Suprapubic skin (tissue), 4 donors: ENCODE measurements around the gene CXorf49. TPM values are rescaled to one million over a fixed set of nuclear protein-coding genes. Genes with fewer than 3 reads are reported as not detected.
"Not testable (repeated sequence)": the region's sequence is repeated elsewhere in the genome, so short reads cannot be mapped to it uniquely, and the experiment has no call there.

Experiments used
- DNase-seq, 2 donors: peaks; one replicate each; pipeline ENCODE4 v3.0.0-alpha.2; 2019; ENCODE audit warnings: low spot score in 2 of 2
- H3K27ac ChIP-seq: fragments of 200-600 bp; sonication (generic); one replicate; pipeline ENCODE4 v1.5.1; 2019
- H3K27me3 ChIP-seq: fragments of 200-600 bp; sonication (generic); one replicate; pipeline ENCODE4 v1.5.1; 2019
- H3K36me3 ChIP-seq: fragments of 200-600 bp; sonication (generic); one replicate; pipeline ENCODE4 v1.5.1; 2019
- H3K4me1 ChIP-seq: fragments of 200-600 bp; sonication (generic); one replicate; pipeline ENCODE4 v1.5.1; 2019
- H3K4me3 ChIP-seq: fragments of 200-600 bp; sonication (generic); one replicate; pipeline ENCODE4 v1.5.1; 2019; ENCODE audit warnings: mild to moderate bottlenecking
- H3K9me3 ChIP-seq: fragments of 200-600 bp; sonication (generic); one replicate; pipeline ENCODE4 v1.5.1; 2019
- CTCF ChIP-seq, 2 donors: fragments of 200-600 bp in 1 of 2; fragments of 450-650 bp in 1 of 2; sonication (generic) in 1 of 2; IDR thresholded peaks; one replicate each; pipeline ENCODE4 v1.5.1; 2016 to 2019; ENCODE audit warnings: antibody characterized with exemption in 2 of 2, mild to moderate bottlenecking in 1 of 2, moderate library complexity in 1 of 2
- EP300 ChIP-seq: sonication (generic); formaldehyde crosslinking; IDR thresholded peaks from one replicate; pipeline ENCODE4 v1.6.1; 2017; ENCODE audit warnings: antibody characterized with exemption
- POLR2A ChIP-seq, 2 donors: fragments of 450-650 bp; IDR thresholded peaks; one replicate each; pipeline ENCODE4 v1.6.1; 2017; ENCODE audit warnings: antibody characterized with exemption in 2 of 2, mild to moderate bottlenecking in 2 of 2, moderate library complexity in 2 of 2
- POLR2AphosphoS5 ChIP-seq, 3 donors: sonication (generic); formaldehyde crosslinking; IDR thresholded peaks; one replicate each; pipeline ENCODE4 v1.6.1; 2017; ENCODE audit warnings: antibody characterized with exemption in 3 of 3
- WGBS: methylation state at CpG from one replicate; pipeline ENCODE4 v1.1.5; 2018; 5-methylcytosine and 5-hydroxymethylcytosine counted together
- total RNA-seq, 4 donors: library from RNA; depleted of rRNA; stranded (reverse); fragments of >200 nt; gene quantifications; one replicate each; pipeline ENCODE4 v1.1.0, GENCODE V29; 2016

CXorf49 gene
- total RNA-seq, 4 donors from 2014 or later = not detected

- TF ChIP-seq POLR2AphosphoS5 (IDR thresholded peaks at IDR 0.05) = no peak
- no peak for TF ChIP-seq EP300
- TF ChIP-seq CTCF (IDR thresholded peaks at IDR 0.05) = no peak
- no peak for TF ChIP-seq POLR2A (IDR thresholded peaks at IDR 0.05)
- no peaks in the 10 kb centered on the region for H3K4me1 ChIP-seq
- no peaks in the 10 kb centered on the region for H3K9me3 ChIP-seq
- no peaks in the 10 kb centered on the region for H3K27me3 ChIP-seq
- 77% methylated on average over 12 of the region's 12 CpGs for WGBS
- no peak overlapping the region for H3K27ac ChIP-seq
- H3K36me3 ChIP-seq = no peaks in the 10 kb centered on the region
- no peak overlapping the region for H3K4me3 ChIP-seq
- no peak for DNase-seq
Measured at GRCh38 chrX:71671043-71671780, 46.9 kb downstream of the CXorf49 start.

GRCh38 chrX:71669947-71670346, 48.1 kb downstream of the CXorf49 start:
- 39% methylated on average over 9 of the region's 10 CpGs for WGBS
- not testable (repeated sequence) for H3K4me1 ChIP-seq, DNase-seq, H3K27ac ChIP-seq, H3K27me3 ChIP-seq, H3K36me3 ChIP-seq, H3K9me3 ChIP-seq, H3K4me3 ChIP-seq

GRCh38 chrX:71669492-71669891, 48.6 kb downstream of the CXorf49 start:
- Histone ChIP-seq H3K9me3 (no peaks in the 10 kb centered on the region), H3K4me1 (no peaks in the 10 kb centered on the region), H3K4me3 (no peak overlapping the region), H3K36me3 (no peaks in the 10 kb centered on the region), H3K27me3 (no peaks in the 10 kb centered on the region), H3K27ac (no peak overlapping the region)
- TF ChIP-seq POLR2AphosphoS5 (IDR thresholded peaks at IDR 0.05) = no peak
- TF ChIP-seq EP300 = no peak
- no peak for TF ChIP-seq POLR2A (IDR thresholded peaks at IDR 0.05)
- no peak for TF ChIP-seq CTCF (IDR thresholded peaks at IDR 0.05)
- WGBS = 81% methylated on average over 5 of the region's 13 CpGs
- DNase-seq = no peak

- no peak overlapping the region for H3K4me3 ChIP-seq
- WGBS = 100% methylated on average over 5 of the region's 16 CpGs
Measured at GRCh38 chrX:71668248-71668595, 49.9 kb downstream of the CXorf49 start.

DNA sequence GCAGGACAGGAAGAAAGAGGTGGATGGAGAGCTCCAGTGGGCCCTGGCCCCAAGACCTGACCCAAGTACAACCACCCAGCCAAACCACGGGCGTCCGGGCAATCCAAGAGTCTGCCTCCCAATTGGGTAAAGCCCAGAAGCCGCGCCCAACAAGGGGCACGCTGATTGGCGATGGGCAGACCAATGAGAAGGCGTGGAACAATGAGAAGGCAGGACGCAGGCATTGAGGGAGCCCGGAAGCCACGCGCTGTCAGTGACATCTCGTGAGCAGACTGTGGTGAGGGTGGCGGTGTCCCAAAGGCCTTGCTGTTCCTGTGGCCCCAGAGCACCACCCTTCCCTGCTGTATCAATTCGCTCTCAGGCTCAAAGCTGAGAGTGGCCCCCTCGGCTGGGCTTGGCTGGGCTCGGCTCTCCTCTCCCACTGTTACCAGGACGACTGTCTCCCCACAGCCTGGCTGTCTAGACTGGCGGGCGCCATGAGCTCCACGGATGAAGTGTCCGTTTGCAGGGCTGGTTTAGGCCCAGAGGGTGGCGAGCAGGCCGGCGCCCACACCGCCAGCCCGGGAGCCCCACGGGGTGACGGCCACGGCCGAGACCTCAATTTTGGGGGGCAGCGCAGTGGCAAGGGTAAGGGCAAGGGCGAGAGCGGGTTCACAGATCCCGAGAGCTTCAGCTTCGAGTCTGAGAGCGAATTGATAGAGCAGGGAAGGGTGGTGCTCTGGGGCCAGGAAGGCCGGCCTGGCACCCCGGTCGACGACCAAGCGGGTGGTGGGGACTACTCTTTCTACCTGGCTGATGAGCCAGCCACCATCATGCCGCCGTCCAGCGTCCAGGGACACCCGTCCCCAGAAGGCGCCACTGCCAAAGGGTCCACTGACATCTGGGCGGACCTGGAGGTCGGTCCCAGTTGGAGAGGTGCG, 50.5 kb downstream of the CXorf49 start, which contains the start of gene LOC101059915:
TSS of gene LOC101059915 (plus strand) at position 219 of the 920 bp plus-strand sequence.
- Histone ChIP-seq H3K9me3 (no peaks in the 10 kb centered on the region), H3K4me1 (peaks cover 3% of the 10 kb centered on the region), H3K4me3 (no peak within 1 kb of the TSS), H3K27ac (no peak within 1 kb of the TSS), H3K36me3 (no peaks in the 10 kb centered on the region), H3K27me3 (no peaks in the 10 kb centered on the region)
- 93% methylated on average over 43 of the region's 50 CpGs for WGBS
- no peak for TF ChIP-seq EP300
- TF ChIP-seq CTCF (IDR thresholded peaks at IDR 0.05) = no peak
- TF ChIP-seq POLR2A (IDR thresholded peaks at IDR 0.05) = no peak
- no peak for TF ChIP-seq POLR2AphosphoS5 (IDR thresholded peaks at IDR 0.05)
- no peak for DNase-seq

More at GRCh38 chrX:71668248-71668595, 49.9 kb downstream of the CXorf49 start:
- Histone ChIP-seq H3K27ac (no peak overlapping the region), H3K36me3 (no peaks in the 10 kb centered on the region), H3K4me1 (peaks cover 3% of the 10 kb centered on the region), H3K9me3 (no peaks in the 10 kb centered on the region), H3K27me3 (no peaks in the 10 kb centered on the region)
- DNase-seq = no peak
- no peak for TF ChIP-seq POLR2AphosphoS5 (IDR thresholded peaks at IDR 0.05)
